AG08396 (cell line): ENCODE data around the gene GJD4.
A peak's percentile ranks its signal among the peaks of the same experiment; 100 is the strongest.

Experiments
- DNase-seq: peaks from one replicate; pipeline ENCODE4 v3.0.0; 2012; ENCODE audit warnings: low spot score, mixed read lengths

Gene GJD4

GRCh38 chr10:35605191-35605590 is at the start of gene GJD4:
Gene GJD4 (plus strand): TSS chr10:35605341. CDS start chr10:35605568, 227 bp downstream.
- DNase-seq = no peak

- no peak for DNase-seq
These were observed 48.9 kb upstream of the GJD4 start for GRCh38 chr10:35555962-35556930.

GRCh38 chr10:35558276-35558675 is 46.9 kb upstream of the GJD4 start:
- no peak for DNase-seq

- no peak for DNase-seq
These were observed 45.7 kb upstream of the GJD4 start for GRCh38 chr10:35559416-35559815.

- no peak for DNase-seq
These were observed 43.4 kb upstream of the GJD4 start for GRCh38 chr10:35561715-35562114.

GRCh38 chr10:35562427-35562826 is 42.7 kb upstream of the GJD4 start:
- no peak for DNase-seq

GRCh38 chr10:35563261-35563891 is 41.8 kb upstream of the GJD4 start:
- peak; percentile 73 for DNase-seq

GRCh38 chr10:35564341-35564968 is 40.7 kb upstream of the GJD4 start:
- DNase-seq = no peak

GRCh38 chr10:35565602-35566081 is 39.5 kb upstream of the GJD4 start:
- no peak for DNase-seq

- DNase-seq = no peak
These were observed 37.2 kb upstream of the GJD4 start for GRCh38 chr10:35567951-35568350.

- no peak for DNase-seq
These were observed 36.6 kb upstream of the GJD4 start for GRCh38 chr10:35568483-35569015.

GRCh38 chr10:35569111-35569707 is 35.9 kb upstream of the GJD4 start:
- no peak for DNase-seq

- DNase-seq = no peak
These were observed 35.3 kb upstream of the GJD4 start for GRCh38 chr10:35569836-35570235.

GRCh38 chr10:35570397-35570796 is 34.7 kb upstream of the GJD4 start:
- DNase-seq = no peak

GRCh38 chr10:35572583-35572982 is 32.6 kb upstream of the GJD4 start:
- no peak for DNase-seq

- DNase-seq = no peak
These were observed 31.3 kb upstream of the GJD4 start for GRCh38 chr10:35573796-35574195.

- peak; percentile 44 for DNase-seq
These were observed 30.2 kb upstream of the GJD4 start for GRCh38 chr10:35574924-35575352.

- no peak for DNase-seq
These were observed 29.5 kb upstream of the GJD4 start for GRCh38 chr10:35575640-35576039.

GRCh38 chr10:35576730-35577129 is 28.4 kb upstream of the GJD4 start:
- no peak for DNase-seq

- no peak for DNase-seq
These were observed 27.1 kb upstream of the GJD4 start for GRCh38 chr10:35577926-35578617.

- DNase-seq = no peak
These were observed 26.6 kb upstream of the GJD4 start for GRCh38 chr10:35578618-35578956.
